IMR-90 (cell line): ENCODE data around the gene CHRNA7. TPM values are rescaled to one million over a fixed set of nuclear protein-coding genes. Genes with fewer than 3 reads are reported as not detected.

Source experiments
- ATAC-seq: fragments of 200-7000 bp; cut with Tn5 transposase; 2 replicates; pipeline ENCODE4 v1.9.1; 2020; ENCODE audit warnings: low read depth, mild to moderate bottlenecking, moderate library complexity
- BruUV-seq: library from RNA; stranded (reverse); fragments of 400-500 nt; replicated peaks from 2 replicates; lab custom pipeline; 2021; lab: Mats Ljungman, UMichigan
- CTCF ChIA-PET: fragments of 300-600 bp; formaldehyde crosslinking; extraction: SDS; loops from one replicate; lab custom pipeline; 2021; ENCODE audit warnings: antibody characterized with exemption; lab: Yijun Ruan, JAX
- POLR2A ChIA-PET: fragments of 300-600 bp; sonication (Branson Sonifier 250); formaldehyde crosslinking; loops from one replicate; lab custom pipeline; 2022; ENCODE audit warnings: antibody characterized with exemption; ENCODE audit not compliant: unreplicated experiment; lab: Charles Lee
- DNase-seq: peaks from one replicate; pipeline ENCODE4 v3.0.0; 2013
- H2AFZ ChIP-seq: replicated peaks from 2 replicates; pipeline ENCODE3; 2013; ENCODE audit warnings: low read length, mild to moderate bottlenecking; ENCODE audit not compliant: poor library complexity
- H2AK5ac ChIP-seq: 2 replicates; pipeline ENCODE4 v1.6.1; 2013; ENCODE audit warnings: low read depth, low read length, inconsistent platforms
- H2AK9ac ChIP-seq: replicated peaks from 2 replicates; pipeline ENCODE3; 2013; ENCODE audit warnings: mild to moderate bottlenecking, low read depth, low read length, moderate library complexity; ENCODE audit not compliant: poor library complexity
- H2BK120ac ChIP-seq: 2 replicates; pipeline ENCODE4 v1.6.1; 2013; ENCODE audit warnings: low read depth, low read length, inconsistent platforms
- H2BK15ac ChIP-seq: 3 replicates; pipeline ENCODE4 v1.6.1; 2013; ENCODE audit warnings: low read depth, low read length, inconsistent platforms
- H2BK20ac ChIP-seq: 2 replicates; pipeline ENCODE4 v1.6.1; 2013; ENCODE audit warnings: low read depth, mild to moderate bottlenecking, inconsistent platforms, low read length, moderate library complexity
- H2BK5ac ChIP-seq: 2 replicates; pipeline ENCODE4 v1.6.1; 2013; ENCODE audit warnings: mild to moderate bottlenecking, low read depth, low read length, inconsistent platforms; ENCODE audit not compliant: poor library complexity, severe bottlenecking
- H3K14ac ChIP-seq: replicated peaks from 2 replicates; pipeline ENCODE4 v1.6.1; 2013; ENCODE audit warnings: low read depth, low read length, inconsistent platforms
- H3K18ac ChIP-seq: 2 replicates; pipeline ENCODE4 v1.6.1; 2013; ENCODE audit warnings: low read depth, low read length, control low read depth
- H3K23ac ChIP-seq: 2 replicates; pipeline ENCODE4 v1.6.1; 2013; ENCODE audit warnings: low read depth, low read length, inconsistent platforms
- H3K27ac ChIP-seq: 2 replicates; pipeline ENCODE4 v1.5.1; 2013; ENCODE audit warnings: mild to moderate bottlenecking, control low read depth, low read length; ENCODE audit not compliant: insufficient read depth
- H3K27me3 ChIP-seq: 2 replicates; pipeline ENCODE4 v1.6.1; 2013; ENCODE audit warnings: low read length; ENCODE audit not compliant: control insufficient read depth, insufficient read depth
- H3K36me3 ChIP-seq: 2 replicates; pipeline ENCODE4 v1.6.1; 2013; ENCODE audit warnings: low read length, mixed read lengths; ENCODE audit not compliant: control insufficient read depth, insufficient read depth
- H3K4ac ChIP-seq: 2 replicates; pipeline ENCODE4 v1.6.1; 2013; ENCODE audit warnings: low read depth, low read length, inconsistent platforms
- H3K4me1 ChIP-seq: 2 replicates; pipeline ENCODE4 v1.6.1; 2013; ENCODE audit warnings: low read length, mixed read lengths; ENCODE audit not compliant: control insufficient read depth, insufficient read depth
- H3K4me2 ChIP-seq: 2 replicates; pipeline ENCODE4 v1.6.1; 2013; ENCODE audit warnings: low read depth, mild to moderate bottlenecking, control low read depth, low read length, moderate library complexity
- H3K4me3 ChIP-seq: 2 replicates; pipeline ENCODE4 v1.5.1; 2013; ENCODE audit warnings: low read depth, mild to moderate bottlenecking, control low read depth, low read length, moderate library complexity; ENCODE audit not compliant: insufficient read depth
- H3K56ac ChIP-seq: 2 replicates; pipeline ENCODE4 v1.6.1; 2013; ENCODE audit warnings: low read length, inconsistent platforms; ENCODE audit not compliant: insufficient read depth; ENCODE audit errors: extremely low read depth
- H3K79me1 ChIP-seq, 2 experiments: 2 replicates each; pipeline ENCODE4 v1.6.1; 2013; ENCODE audit warnings: low read length in 2 of 2, inconsistent platforms in 1 of 2, low read depth in 1 of 2
- H3K9ac ChIP-seq: 2 replicates; pipeline ENCODE4 v1.6.1; 2013; ENCODE audit warnings: low read depth, low read length, control low read depth
- H3K9me1 ChIP-seq: 2 replicates; pipeline ENCODE4 v1.6.1; 2013; ENCODE audit warnings: low read length, inconsistent platforms; ENCODE audit not compliant: insufficient read depth
- H3K9me3 ChIP-seq: 2 replicates; pipeline ENCODE4 v1.6.1; 2013; ENCODE audit warnings: low read length; ENCODE audit not compliant: control insufficient read depth, insufficient read depth
- H4K20me1 ChIP-seq: 2 replicates; pipeline ENCODE4 v1.6.1; 2013; ENCODE audit warnings: low read length, inconsistent platforms; ENCODE audit not compliant: insufficient read depth
- H4K5ac ChIP-seq: 2 replicates; pipeline ENCODE4 v1.6.1; 2013; ENCODE audit warnings: mild to moderate bottlenecking, low read depth, low read length, control low read depth
- H4K8ac ChIP-seq, 2 experiments: 2 replicates each; pipeline ENCODE4 v1.6.1; 2013; ENCODE audit warnings: low read depth in 2 of 2, low read length in 2 of 2, control low read depth in 1 of 2, inconsistent platforms in 1 of 2
- H4K91ac ChIP-seq: 2 replicates; pipeline ENCODE4 v1.6.1; 2013; ENCODE audit warnings: low read depth, low read length, inconsistent platforms; ENCODE audit not compliant: insufficient read depth
- CHD1 ChIP-seq: IDR thresholded peaks from 2 replicates; pipeline ENCODE4 v1.6.1; 2012; ENCODE audit warnings: low read depth, low read length, improper control_type of control experiment
- MAFK ChIP-seq: IDR thresholded peaks from 2 replicates; pipeline ENCODE4 v1.6.1; 2012; ENCODE audit warnings: low read depth, low read length, improper control_type of control experiment
- MXI1 ChIP-seq: IDR thresholded peaks from 2 replicates; pipeline ENCODE4 v1.6.1; 2012; ENCODE audit warnings: low read depth, mild to moderate bottlenecking, low read length, moderate library complexity, borderline replicate concordance
- POLR2A ChIP-seq: IDR thresholded peaks from 2 replicates; pipeline ENCODE4 v1.6.1; 2012; ENCODE audit warnings: mild to moderate bottlenecking, low read depth, low read length
- RAD21 ChIP-seq: IDR thresholded peaks from 2 replicates; pipeline ENCODE4 v1.6.1; 2012; ENCODE audit warnings: low read length, improper control_type of control experiment
- RFX5 ChIP-seq: IDR thresholded peaks from 2 replicates; pipeline ENCODE4 v1.8.0; 2012; ENCODE audit warnings: low read depth, mild to moderate bottlenecking, low read length, moderate library complexity
- WGBS, 2 experiments: methylation state at CpG; one replicate each; pipeline versions ENCODE4 v1.1.5 to v1.1.7; 2013; ENCODE audit warnings: missing lambda C conversion rate in 2 of 2; ENCODE audit not compliant: insufficient read length in 1 of 2; ENCODE audit errors: extremely low coverage in 2 of 2; 5-methylcytosine and 5-hydroxymethylcytosine counted together
- dilution Hi-C: fragments of 300-500 bp; cut with HindIII; formaldehyde crosslinking; loops from one replicate; pipeline ENCODE4 v1.14.3; 2018; ENCODE audit warnings: low sequenced_read_pairs; ENCODE audit not compliant: unreplicated experiment
- in situ Hi-C: fragments of 300-500 bp; cut with MboI; formaldehyde crosslinking; loops from 3 replicates; pipeline ENCODE4 v1.14.3; 2019; ENCODE audit warnings: low sequenced_read_pairs, inconsistent platforms, mixed read lengths
- intact Hi-C: fragments of 100-400 bp; cut with micrococcal nuclease; formaldehyde crosslinking; loops from 2 replicates; pipeline ENCODE4 v1.10.0; 2022
- polyA plus RNA-seq, 3 experiments: library from polyadenylated mRNA; depleted of rRNA; stranded (reverse); fragments of >200 nt; gene quantifications; 2 replicates each; pipeline ENCODE4 v1.2.3, GENCODE V29; 2012; ENCODE audit warnings: low replicate concordance in 1 of 3
- total RNA-seq: library from RNA; depleted of rRNA; stranded (reverse); fragments of >200 nt; gene quantifications from 2 replicates; pipeline ENCODE4 v1.2.3, GENCODE V29; 2012

CHRNA7 gene
- total and polyA plus RNA-seq, 2 of the 4 experiments (the other 2 are of a cell fraction), result 0.10 TPM; not detected in 1

DNA sequence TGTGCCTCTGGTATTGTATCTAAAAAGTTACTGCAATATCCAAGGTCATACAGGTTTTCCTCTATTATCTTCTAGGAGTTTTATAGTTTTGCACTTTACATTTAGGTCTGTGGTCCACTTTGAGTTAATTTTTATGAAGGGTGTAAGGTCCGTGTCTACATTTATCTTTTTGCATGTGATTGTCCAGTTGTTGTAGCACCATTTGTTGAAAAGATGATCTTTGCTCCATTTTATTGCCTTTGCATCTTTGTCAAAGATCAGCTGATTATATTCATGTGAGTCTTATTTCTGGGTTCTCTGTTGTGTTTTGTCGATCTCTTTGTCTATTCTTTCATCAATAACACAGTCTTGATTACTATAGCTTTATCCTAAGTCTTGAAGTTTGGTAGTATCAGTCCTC is 6.7 kb downstream of the CHRNA7 start:
- TF ChIP-seq MAFK (no peak), MXI1 (no peak), CHD1 (no peak), POLR2A (no peak), RFX5 (no peak), RAD21 (no peak)
- Histone ChIP-seq H3K4ac (no peak overlapping the region), H2AFZ (no peak overlapping the region), H3K9me3 (no peaks in the 10 kb centered on the region), H2AK5ac (no peak overlapping the region), H4K91ac (no peak overlapping the region), H3K9ac (no peak overlapping the region), H3K56ac (no peak overlapping the region), H2BK120ac (no peak overlapping the region), H3K27me3 (peaks cover 3% of the 10 kb centered on the region; the same call in 1 of the 2 replicates), H3K14ac (no peak overlapping the region), H2BK15ac (no peak overlapping the region), H4K8ac (no peak overlapping the region), H4K5ac (no peak overlapping the region), H3K23ac (no peak overlapping the region), H3K18ac (no peak overlapping the region), H2AK9ac (no peak overlapping the region), H3K9me1 (no peaks in the 10 kb centered on the region), H2BK5ac (no peak overlapping the region), H3K79me1 (no peaks in the 10 kb centered on the region), H3K4me3 (no peak overlapping the region), H3K36me3 (no peaks in the 10 kb centered on the region), H3K4me1 (no peaks in the 10 kb centered on the region), H2BK20ac (no peak overlapping the region), H3K4me2 (no peak overlapping the region), H3K27ac (no peak overlapping the region), H4K20me1 (no peaks in the 10 kb centered on the region)
- intact Hi-C loops (no loop called here), dilution Hi-C loops (no loop called here), in situ Hi-C loops (no loop called here)
- no peak for ATAC-seq
- no peak for DNase-seq
- POLR2A ChIA-PET, result no interaction called here
- WGBS, 2 experiments, result no CpG with 5 or more reads among the region's 2 CpGs
- BruUV-seq, result no TSS peak
- CTCF ChIA-PET, result no interaction called here
